HG03039 (cell line): ENCODE measurements around the gene RBM22.

ENCODE experiments used
- ATAC-seq: cut with Tn5 transposase; IDR thresholded peaks from one replicate; pipeline ENCODE4 v1.9.1; 2021; ENCODE audit warnings: mild to moderate bottlenecking, moderate library complexity; ENCODE audit not compliant: unreplicated experiment

RBM22 gene

GRCh38 chr5:150653145-150653761, 47.6 kb downstream of the RBM22 start:
- no peak for ATAC-seq

- ATAC-seq, result no peak
Observed at GRCh38 chr5:150651924-150652671, 48.8 kb downstream of the RBM22 start.

- ATAC-seq, result no peak
Observed at GRCh38 chr5:150651382-150651781, 49.5 kb downstream of the RBM22 start.

GRCh38 chr5:150650021-150651006, 50.5 kb downstream of the RBM22 start:
- no peak for ATAC-seq

GRCh38 chr5:150649108-150650020, 51.5 kb downstream of the RBM22 start:
- ATAC-seq, result no peak

- no peak for ATAC-seq
Observed at GRCh38 chr5:150648294-150649107, 52.4 kb downstream of the RBM22 start.

- ATAC-seq, result no peak
Observed at GRCh38 chr5:150647275-150648251, 53.3 kb downstream of the RBM22 start.

- ATAC-seq, result no peak
Observed at GRCh38 chr5:150645070-150645700, 55.7 kb downstream of the RBM22 start.

- ATAC-seq, result no peak
Observed at GRCh38 chr5:150644514-150644913, 56.3 kb downstream of the RBM22 start.

- no peak for ATAC-seq
Observed at GRCh38 chr5:150644058-150644457, 56.8 kb downstream of the RBM22 start.

- no peak for ATAC-seq
Observed at GRCh38 chr5:150642991-150643710, 57.7 kb downstream of the RBM22 start.

GRCh38 chr5:150642567-150642927, 58.3 kb downstream of the RBM22 start:
- no peak for ATAC-seq

GRCh38 chr5:150641824-150642566, 58.9 kb downstream of the RBM22 start:
- ATAC-seq, result no peak

- no peak for ATAC-seq
Observed at GRCh38 chr5:150641006-150641570, 59.8 kb downstream of the RBM22 start.
